Tibial nerve (tissue), 4 donors: ENCODE results near the gene CPSF6. TPM values are rescaled to one million over a fixed set of nuclear protein-coding genes. Genes with fewer than 3 reads are reported as not detected.

Experiments used
- DNase-seq, 2 donors: peaks; one replicate each; pipeline ENCODE4 v3.0.0-alpha.2; 2019; ENCODE audit warnings: low spot score in 2 of 2
- H3K27ac ChIP-seq, 4 donors: fragments of 200-600 bp; sonication (generic) in 3 of 4; one replicate each; pipeline ENCODE4 v1.5.1; 2017 to 2019; ENCODE audit warnings: mild to moderate bottlenecking in 1 of 4
- H3K27me3 ChIP-seq, 2 donors: fragments of 200-600 bp; sonication (generic) in 1 of 2; one replicate each; pipeline versions ENCODE4 v1.5.1 to v1.6.0; 2017 to 2019
- H3K36me3 ChIP-seq, 3 donors: fragments of 200-600 bp; sonication (generic); one replicate each; pipeline ENCODE4 v1.5.1; 2018 to 2019
- H3K4me1 ChIP-seq, 4 donors: fragments of 200-600 bp; sonication (generic) in 3 of 4; one replicate each; pipeline ENCODE4 v1.5.1; 2017 to 2019
- H3K4me3 ChIP-seq, 4 donors: fragments of 200-600 bp; sonication (generic) in 3 of 4; one replicate each; pipeline ENCODE4 v1.5.1; 2017 to 2019; ENCODE audit warnings: mild to moderate bottlenecking in 1 of 4, moderate library complexity in 1 of 4
- H3K9me3 ChIP-seq, 4 donors: fragments of 200-600 bp; sonication (generic) in 3 of 4; one replicate each; pipeline ENCODE4 v1.5.1; 2017 to 2019
- EP300 ChIP-seq, 2 donors: sonication (generic); formaldehyde crosslinking; IDR thresholded peaks; one replicate each; pipeline ENCODE4 v1.6.1; 2017; ENCODE audit warnings: antibody characterized with exemption in 2 of 2, mild to moderate bottlenecking in 1 of 2
- POLR2A ChIP-seq, 2 donors: fragments of 450-650 bp; IDR thresholded peaks; one replicate each; pipeline ENCODE4 v1.6.1; 2017; ENCODE audit warnings: antibody characterized with exemption in 2 of 2, mild to moderate bottlenecking in 2 of 2, moderate library complexity in 2 of 2
- WGBS, 2 donors: methylation state at CpG; one replicate each; pipeline ENCODE4 v1.1.5; 2018; 5-methylcytosine and 5-hydroxymethylcytosine counted together
- total RNA-seq, 4 donors: library from RNA; depleted of rRNA; stranded (reverse); fragments of >200 nt; gene quantifications; one replicate each; pipeline ENCODE4 v1.1.0, GENCODE V29; 2016
- TF ChIP-seq, protein P1 (sequence below), 5 experiments: fragments of 200-600 bp in 3 of 5; fragments of 450-650 bp in 2 of 5; sonication (generic) in 3 of 5; IDR thresholded peaks; one replicate each; pipeline ENCODE4 v1.5.1; 2016 to 2019; ENCODE audit warnings: antibody characterized with exemption in 5 of 5, mild to moderate bottlenecking in 3 of 5, moderate library complexity in 2 of 5

CPSF6 gene
- total RNA-seq, 4 donors from 2014 or later: 37.3 to 50.0 (median 43.2) TPM

DNA sequence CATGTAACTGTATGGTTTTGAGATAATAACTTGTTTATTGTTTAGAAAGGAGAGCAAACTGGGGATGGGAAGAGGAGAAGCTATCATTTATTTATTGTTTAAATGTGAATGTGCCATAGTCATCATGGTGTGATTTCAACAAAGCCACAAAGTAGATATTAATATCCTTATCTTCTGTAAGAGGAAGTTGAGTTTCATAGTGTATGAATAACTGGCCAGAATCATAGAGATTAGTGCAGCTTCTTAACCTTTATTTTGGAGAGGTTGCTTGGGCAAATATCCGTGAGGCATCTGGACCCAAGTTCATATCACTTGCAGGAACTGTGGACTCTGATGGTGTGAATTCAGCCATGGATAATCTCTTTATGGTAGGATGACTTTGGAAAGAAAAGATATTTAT is 82.0 kb downstream of the CPSF6 start:
- no peaks in the 10 kb centered on the region for H3K27me3 ChIP-seq
- no peak overlapping the region for H3K27ac ChIP-seq
- 82 to 96% methylated on average over 1 of the region's 1 CpG for WGBS, 2 donors
- no peaks in the 10 kb centered on the region for H3K4me1 ChIP-seq
- no peak overlapping the region for H3K4me3 ChIP-seq
- no peak for TF ChIP-seq POLR2A (IDR thresholded peaks at IDR 0.05)
- TF ChIP-seq EP300 (IDR thresholded peaks at IDR 0.05): no peak
- TF ChIP-seq, protein P1, sequence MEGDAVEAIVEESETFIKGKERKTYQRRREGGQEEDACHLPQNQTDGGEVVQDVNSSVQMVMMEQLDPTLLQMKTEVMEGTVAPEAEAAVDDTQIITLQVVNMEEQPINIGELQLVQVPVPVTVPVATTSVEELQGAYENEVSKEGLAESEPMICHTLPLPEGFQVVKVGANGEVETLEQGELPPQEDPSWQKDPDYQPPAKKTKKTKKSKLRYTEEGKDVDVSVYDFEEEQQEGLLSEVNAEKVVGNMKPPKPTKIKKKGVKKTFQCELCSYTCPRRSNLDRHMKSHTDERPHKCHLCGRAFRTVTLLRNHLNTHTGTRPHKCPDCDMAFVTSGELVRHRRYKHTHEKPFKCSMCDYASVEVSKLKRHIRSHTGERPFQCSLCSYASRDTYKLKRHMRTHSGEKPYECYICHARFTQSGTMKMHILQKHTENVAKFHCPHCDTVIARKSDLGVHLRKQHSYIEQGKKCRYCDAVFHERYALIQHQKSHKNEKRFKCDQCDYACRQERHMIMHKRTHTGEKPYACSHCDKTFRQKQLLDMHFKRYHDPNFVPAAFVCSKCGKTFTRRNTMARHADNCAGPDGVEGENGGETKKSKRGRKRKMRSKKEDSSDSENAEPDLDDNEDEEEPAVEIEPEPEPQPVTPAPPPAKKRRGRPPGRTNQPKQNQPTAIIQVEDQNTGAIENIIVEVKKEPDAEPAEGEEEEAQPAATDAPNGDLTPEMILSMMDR (IDR thresholded peaks at IDR 0.05): no peak
- H3K36me3 ChIP-seq: no peaks in the 10 kb centered on the region
- H3K9me3 ChIP-seq: peaks cover 0 to 17% (median 2%) of the 10 kb centered on the region in 4 donors
- no peak for DNase-seq

Other genes with a start within 250 kb of the CPSF6 start
- 10 to 100 TPM in 3 of 4 donors, 1 to 10 TPM in 1; 9.6 to 58.1 (median 37.1) TPM for gene LYZ, start 108.8 kb downstream of the CPSF6 start, total RNA-seq
- 10 to 100 TPM; 18.6 to 66.1 (median 55.0) TPM for gene YEATS4, start 120.2 kb downstream of the CPSF6 start, total RNA-seq
- gene FRS2, start 230.8 kb downstream of the CPSF6 start, total RNA-seq: 100 to 1,000 TPM in 1 of 4 donors, 10 to 100 TPM in 3; 51.7 to 113 (median 66.4) TPM